HG03045 (cell line): ENCODE results near the gene KCNQ2.

Source experiments
- ATAC-seq: cut with Tn5 transposase; IDR thresholded peaks from one replicate; pipeline ENCODE4 v1.9.1; 2021; ENCODE audit warnings: mild to moderate bottlenecking, moderate library complexity; ENCODE audit not compliant: unreplicated experiment

The KCNQ2 gene

GRCh38 chr20:63456429-63457284 lies 15.8 kb downstream of the KCNQ2 start:
- ATAC-seq: no peak

DNA sequence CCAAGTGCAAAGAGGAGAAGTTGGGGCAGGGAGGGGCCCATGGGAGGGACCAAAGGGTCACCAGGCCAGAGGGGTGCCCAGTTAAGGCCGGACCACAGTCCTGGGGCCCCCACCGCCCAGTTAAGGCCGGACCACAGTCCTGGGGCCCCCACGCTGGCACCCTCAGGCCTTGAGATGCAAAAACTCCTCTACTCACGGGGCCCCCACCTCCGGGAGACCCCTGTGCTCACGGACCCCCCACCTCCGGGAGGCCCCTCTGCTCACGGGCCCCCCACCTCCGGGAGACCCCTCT lies 16.9 kb downstream of the KCNQ2 start:
- no peak for ATAC-seq

DNA sequence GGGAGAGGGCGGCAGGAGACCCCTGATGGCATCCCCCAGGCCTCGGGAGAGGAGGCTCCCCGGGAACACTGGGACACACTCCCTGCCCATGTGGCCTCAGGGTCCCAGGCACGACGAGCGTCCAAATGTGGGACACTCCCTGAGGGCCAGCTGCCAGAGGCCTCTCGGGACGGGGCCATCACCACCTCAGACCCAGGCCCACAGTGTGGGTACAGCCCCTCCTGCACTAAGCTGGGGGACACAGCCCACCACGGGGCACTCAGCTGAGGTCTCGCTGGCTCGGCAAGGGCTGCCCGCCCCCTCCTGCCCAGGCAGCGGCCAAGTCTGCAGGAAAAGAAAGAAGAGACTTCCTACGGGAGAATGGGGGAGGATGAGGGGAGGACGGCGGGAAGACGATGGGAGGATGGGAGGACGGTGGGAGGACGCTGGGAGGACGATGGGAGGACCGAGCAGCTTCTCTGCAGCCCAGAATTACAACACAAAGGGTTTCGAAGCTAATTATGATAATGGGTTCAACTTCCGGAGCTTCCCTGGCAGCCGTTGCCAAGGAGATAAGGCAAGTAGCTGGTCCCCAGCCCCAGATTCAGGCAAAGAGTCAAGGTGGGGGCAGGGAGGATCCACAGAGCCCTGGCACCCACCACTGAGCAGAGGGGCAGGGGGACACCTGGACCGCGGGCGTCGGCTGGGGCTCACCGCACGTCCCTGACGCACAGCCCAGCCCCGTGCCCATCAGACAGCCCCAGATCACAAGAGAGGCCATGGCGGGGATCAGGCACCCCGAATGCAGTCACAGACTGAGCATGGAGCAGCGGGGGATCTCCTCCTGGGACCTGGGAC lies 17.5 kb downstream of the KCNQ2 start:
- no peak for ATAC-seq

DNA sequence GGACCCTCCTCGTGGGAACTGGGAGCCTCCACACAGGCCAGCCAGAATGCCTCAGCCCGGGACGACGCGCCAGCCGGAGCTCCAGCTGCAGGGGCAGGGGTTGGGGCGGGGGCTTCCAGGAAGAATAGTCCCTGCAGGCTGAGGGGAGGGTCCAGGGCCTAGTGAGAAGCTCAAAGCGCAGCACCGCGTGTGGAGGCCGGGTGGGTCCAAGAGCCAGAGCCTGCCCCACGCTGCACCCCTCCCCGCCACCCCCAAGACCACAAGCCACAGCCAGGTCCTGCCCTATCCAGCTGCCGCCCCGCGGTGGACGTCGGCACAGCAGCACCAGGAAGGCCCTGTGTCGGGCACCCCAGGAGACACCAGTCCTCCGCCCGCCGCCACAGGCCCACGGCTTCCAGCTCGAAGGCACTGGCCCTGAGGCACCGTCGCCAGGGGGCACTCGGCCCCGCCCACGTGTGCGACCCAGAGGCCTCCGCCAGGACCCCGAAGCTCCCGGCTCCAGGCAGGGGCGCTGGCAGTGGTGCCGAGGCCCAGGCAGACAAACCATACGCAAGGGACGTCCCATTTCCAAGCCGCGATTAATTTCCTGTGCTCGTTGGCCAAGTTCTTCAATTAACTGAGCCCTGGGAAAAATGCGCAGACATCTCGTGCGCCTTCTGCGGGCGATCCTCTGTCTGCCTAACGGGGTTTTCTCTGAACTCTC lies 19.5 kb downstream of the KCNQ2 start:
- ATAC-seq: no peak

DNA sequence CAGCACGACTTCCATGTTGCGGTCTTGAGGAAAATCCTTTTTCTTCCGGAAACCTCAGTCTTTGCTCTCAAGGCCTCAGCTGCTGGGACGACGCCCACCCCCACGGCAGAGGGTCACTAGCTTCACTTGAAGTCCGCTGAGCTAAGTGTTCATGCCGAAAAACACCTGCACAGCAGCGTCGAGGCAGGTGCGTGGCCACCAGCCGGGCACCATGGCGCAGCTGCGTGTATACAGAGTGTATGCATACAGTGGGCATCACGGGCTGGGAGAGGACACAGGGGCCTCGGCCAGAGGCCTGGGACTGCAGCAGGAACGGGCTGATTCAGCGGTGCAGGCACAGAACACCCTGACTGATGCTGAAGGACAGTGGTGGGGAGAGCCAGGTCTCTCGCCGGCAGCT lies 20.1 kb downstream of the KCNQ2 start:
- no peak for ATAC-seq

DNA sequence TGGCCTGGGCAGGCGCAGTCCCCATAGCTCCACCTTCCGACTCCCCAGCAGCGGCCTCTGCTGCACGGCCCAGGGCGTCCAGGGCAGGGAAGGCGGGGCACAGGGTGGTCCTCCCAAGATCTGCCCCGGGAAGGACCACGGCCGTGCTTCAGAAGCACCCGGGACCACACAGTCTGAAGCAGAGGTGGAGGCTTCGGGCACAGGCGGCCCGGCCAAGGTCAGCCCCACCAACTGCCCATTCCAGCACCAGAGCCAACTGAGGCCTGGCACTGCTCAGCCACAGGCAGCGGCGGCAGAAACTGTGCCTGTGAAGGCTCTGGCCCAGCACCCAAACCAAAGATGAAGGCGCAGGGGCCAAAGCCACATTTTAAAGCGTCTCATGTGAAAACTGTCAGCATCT lies 20.6 kb downstream of the KCNQ2 start:
- no peak for ATAC-seq

DNA sequence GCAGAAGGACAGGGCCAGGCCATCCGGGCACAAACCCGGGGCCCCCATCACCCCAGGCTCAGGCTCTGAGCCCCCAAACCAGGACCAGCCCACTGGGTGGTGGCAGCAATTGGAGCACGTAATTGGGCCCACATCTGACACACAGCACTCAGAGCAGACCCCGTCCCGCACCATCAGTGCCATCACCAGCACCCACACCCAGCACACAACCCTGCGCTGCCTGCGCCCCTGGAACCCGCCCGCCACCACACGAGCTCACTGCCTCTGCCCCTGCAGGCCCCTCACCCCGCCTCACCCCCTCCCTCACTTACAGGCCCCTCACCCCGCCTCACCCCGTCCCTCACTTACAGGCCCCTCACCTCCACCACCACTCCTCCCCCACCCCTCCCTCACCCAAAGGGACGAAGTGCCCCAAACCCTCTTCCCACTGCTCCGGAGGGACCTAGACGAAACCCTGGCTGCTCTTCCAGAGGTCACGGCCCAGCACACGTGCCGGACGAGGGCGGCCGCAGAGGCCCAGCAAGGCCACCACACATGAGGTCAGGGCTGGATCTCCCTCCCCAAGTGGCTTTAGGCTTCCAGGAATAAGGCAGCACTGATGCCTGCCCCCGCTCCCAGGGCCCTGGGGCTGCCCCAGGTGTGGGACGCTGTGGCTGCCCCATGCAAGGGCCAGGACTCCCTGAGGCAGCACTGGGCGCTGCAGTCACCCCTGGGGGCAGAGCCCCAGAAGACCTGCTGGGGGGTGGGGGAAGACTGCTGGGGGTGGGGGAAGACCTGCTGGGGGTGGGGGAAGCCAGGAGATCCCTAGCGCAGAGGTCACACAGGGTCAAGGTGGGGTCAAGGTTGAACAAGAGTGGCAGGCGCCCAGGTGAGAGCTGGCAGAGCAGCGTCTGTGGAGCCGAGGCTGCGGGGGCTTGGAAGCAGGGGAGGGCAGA lies 22.4 kb downstream of the KCNQ2 start:
- no peak for ATAC-seq

GRCh38 chr20:63449025-63449424 lies 23.4 kb downstream of the KCNQ2 start:
- no peak for ATAC-seq

DNA sequence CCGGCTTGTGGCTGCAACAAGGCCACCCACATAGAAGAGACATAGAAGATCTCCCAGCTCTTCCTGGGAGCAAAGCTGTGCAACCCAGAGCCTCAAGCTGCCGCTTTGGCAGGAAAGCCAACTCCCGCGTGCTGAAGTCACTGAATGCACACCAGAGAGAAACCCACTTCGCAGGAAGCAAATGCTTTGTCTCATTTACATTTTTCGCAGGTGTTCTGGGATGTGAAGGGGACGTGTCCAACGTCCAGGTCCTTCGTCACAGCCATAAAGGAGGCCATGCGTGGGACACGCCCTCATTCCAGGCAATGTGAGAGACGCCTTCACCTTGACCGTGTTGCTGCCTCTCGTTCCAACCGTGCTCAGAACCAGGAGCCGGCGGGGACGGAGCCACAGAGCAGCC lies 24.4 kb downstream of the KCNQ2 start:
- no peak for ATAC-seq

GRCh38 chr20:63447320-63447719 lies 25.1 kb downstream of the KCNQ2 start:
- no peak for ATAC-seq

- no peak for ATAC-seq
These were observed 26.0 kb downstream of the KCNQ2 start for GRCh38 chr20:63446216-63447024.

GRCh38 chr20:63445075-63445734 lies 27.2 kb downstream of the KCNQ2 start:
- no peak for ATAC-seq

DNA sequence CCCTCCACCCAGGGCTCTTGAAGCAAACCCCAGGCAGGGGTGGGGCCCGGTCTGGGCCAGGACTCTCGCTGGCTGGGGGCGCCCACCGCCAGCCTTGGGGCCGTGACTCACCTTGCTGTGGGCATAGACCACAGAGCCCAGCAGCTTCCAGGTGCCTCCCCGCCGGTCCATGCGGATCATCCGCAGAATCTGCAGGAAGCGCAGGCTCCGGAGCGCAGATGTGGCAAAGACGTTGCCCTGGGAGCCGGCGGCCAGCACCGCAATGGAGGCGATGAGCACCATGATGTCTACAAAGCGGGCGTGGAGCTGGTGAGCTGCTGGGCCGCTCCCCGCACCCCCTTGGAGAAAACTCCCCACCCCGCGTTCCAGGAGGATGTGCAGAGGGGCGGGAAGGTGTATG lies 27.9 kb downstream of the KCNQ2 start:
- ATAC-seq: no peak

- no peak for ATAC-seq
These were observed 28.7 kb downstream of the KCNQ2 start for GRCh38 chr20:63443606-63444395.

GRCh38 chr20:63442100-63442493 lies 30.4 kb downstream of the KCNQ2 start:
- no peak for ATAC-seq

- ATAC-seq: no peak
These were observed 31.0 kb downstream of the KCNQ2 start for GRCh38 chr20:63441136-63442099.

DNA sequence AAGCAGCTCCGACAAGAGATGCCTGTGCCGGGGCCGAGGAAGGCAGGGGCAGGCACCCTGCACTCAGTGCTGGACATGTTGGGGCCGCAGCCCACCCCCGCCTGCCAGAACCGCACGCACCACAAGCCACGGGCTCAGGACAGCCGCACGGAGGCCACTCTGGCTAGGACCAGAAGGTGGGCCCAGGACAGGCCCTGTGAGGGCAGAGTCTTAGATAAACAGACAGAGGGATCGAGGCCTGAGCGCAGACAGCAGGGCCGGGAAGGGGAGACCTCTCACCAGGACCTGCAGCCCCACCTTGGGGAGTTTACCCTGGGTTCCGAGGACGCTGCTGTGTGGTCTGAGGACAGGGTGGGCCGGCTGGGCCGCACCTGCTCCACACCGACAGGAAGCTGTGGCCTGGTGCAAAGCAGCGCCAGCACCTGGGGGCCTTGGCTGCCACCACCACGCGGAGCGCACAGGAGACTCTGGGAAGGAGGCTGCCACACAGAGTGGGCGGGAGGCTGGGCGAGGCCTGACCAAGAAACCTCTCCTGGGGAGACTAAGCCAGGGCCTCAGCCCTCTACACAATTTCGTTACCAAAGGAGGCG lies 32.0 kb downstream of the KCNQ2 start:
- no peak for ATAC-seq
